Endothelial cell (in vitro differentiated cells): ENCODE measurements around the gene GRAP2. TPM values are rescaled to one million over a fixed set of nuclear protein-coding genes. Genes with fewer than 3 reads are reported as not detected.
A peak's percentile ranks its signal among the peaks of the same experiment; 100 is the strongest.
"Not testable (repeated sequence)": the region's sequence is repeated elsewhere in the genome, so short reads cannot be mapped to it uniquely, and the experiment has no call there.

Experiments
- DNase-seq: peaks from one replicate; pipeline ENCODE4 v3.0.0; 2021; ENCODE audit warnings: low spot score
- H3K27ac Mint-ChIP-seq: one replicate; pipeline ENCODE4 v1.8.0; 2021; ENCODE audit warnings: mixed read lengths, inconsistent platforms; ENCODE audit not compliant: unreplicated experiment
- H3K27me3 Mint-ChIP-seq: one replicate; pipeline ENCODE4 v1.8.0; 2021; ENCODE audit warnings: mild to moderate bottlenecking, moderate library complexity, mixed read lengths, inconsistent platforms; ENCODE audit not compliant: unreplicated experiment
- H3K36me3 Mint-ChIP-seq: one replicate; pipeline ENCODE4 v1.8.0; 2021; ENCODE audit warnings: mild to moderate bottlenecking, low read depth, mixed read lengths, inconsistent platforms; ENCODE audit not compliant: unreplicated experiment
- H3K4me1 Mint-ChIP-seq: one replicate; pipeline ENCODE4 v1.8.0; 2021; ENCODE audit warnings: mild to moderate bottlenecking, mixed read lengths, inconsistent platforms; ENCODE audit not compliant: unreplicated experiment
- H3K4me3 Mint-ChIP-seq: one replicate; pipeline ENCODE4 v1.8.0; 2021; ENCODE audit warnings: mild to moderate bottlenecking, mixed read lengths, inconsistent platforms; ENCODE audit not compliant: unreplicated experiment
- H3K9me3 Mint-ChIP-seq: one replicate; pipeline ENCODE4 v1.8.0; 2021; ENCODE audit warnings: mixed read lengths, inconsistent platforms; ENCODE audit not compliant: unreplicated experiment
- total RNA-seq: library from RNA; stranded (reverse); fragmentation: NEBNext Ultra II Directional; extraction: Animal tissue kit (Norgen Biotek cat#: 25700); gene quantifications from one replicate; pipeline ENCODE4 v1.2.1, GENCODE V29; 2021; ENCODE audit not compliant: unreplicated experiment
- TF ChIP-seq, protein P1 (sequence below): fragments of 200-600 bp; sonication (generic); IDR thresholded peaks from one replicate; pipeline ENCODE4 v1.5.0; 2021; ENCODE audit warnings: antibody characterized with exemption; ENCODE audit not compliant: unreplicated experiment

GRAP2 gene
- total RNA-seq, 1 donor from 2014 or later: 20.5 TPM

DNA sequence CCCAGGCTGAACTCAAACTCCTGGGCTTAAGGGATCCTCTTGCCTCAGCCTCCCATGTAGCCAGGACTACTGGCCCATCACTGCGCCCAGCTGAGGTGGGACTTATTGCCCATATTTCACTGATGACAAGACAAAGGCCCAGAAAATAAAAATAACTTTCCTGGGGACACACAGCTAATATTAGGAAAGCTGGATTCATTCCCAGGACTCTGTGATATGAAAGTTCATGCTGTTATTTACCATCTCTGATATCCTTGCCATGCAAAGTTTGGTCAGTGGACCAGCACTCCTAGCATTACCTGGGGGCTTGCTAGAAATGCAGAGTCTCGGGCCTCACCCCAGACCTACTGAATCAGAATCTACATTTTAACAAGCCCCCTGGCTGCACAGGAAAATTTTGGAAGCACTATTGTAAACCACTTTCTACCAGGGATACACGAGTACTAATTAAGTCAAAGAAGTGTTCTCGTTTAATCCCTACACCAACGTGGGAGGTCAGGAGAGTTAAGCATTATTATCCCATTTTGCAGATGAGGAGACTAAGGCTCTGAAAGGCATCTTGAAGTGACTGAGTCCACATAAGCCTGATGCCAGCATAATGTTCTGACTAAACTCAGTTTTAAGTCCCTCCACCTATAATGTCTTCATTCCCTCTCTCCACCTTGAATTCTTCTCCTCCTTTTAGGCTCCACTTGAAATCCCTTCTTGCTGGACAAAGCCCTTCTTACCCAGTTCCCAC is 91.4 kb downstream of the GRAP2 start:
- Mint-ChIP-seq H3K27me3 (peaks cover 2% of the 10 kb centered on the region), H3K36me3 (no peaks in the 10 kb centered on the region), H3K27ac (no peak overlapping the region), H3K4me3 (no peak overlapping the region), H3K4me1 (peaks cover 14% of the 10 kb centered on the region), H3K9me3 (no peaks in the 10 kb centered on the region)
- no peak for DNase-seq
- TF ChIP-seq, protein P1, sequence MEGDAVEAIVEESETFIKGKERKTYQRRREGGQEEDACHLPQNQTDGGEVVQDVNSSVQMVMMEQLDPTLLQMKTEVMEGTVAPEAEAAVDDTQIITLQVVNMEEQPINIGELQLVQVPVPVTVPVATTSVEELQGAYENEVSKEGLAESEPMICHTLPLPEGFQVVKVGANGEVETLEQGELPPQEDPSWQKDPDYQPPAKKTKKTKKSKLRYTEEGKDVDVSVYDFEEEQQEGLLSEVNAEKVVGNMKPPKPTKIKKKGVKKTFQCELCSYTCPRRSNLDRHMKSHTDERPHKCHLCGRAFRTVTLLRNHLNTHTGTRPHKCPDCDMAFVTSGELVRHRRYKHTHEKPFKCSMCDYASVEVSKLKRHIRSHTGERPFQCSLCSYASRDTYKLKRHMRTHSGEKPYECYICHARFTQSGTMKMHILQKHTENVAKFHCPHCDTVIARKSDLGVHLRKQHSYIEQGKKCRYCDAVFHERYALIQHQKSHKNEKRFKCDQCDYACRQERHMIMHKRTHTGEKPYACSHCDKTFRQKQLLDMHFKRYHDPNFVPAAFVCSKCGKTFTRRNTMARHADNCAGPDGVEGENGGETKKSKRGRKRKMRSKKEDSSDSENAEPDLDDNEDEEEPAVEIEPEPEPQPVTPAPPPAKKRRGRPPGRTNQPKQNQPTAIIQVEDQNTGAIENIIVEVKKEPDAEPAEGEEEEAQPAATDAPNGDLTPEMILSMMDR: no peak

DNA sequence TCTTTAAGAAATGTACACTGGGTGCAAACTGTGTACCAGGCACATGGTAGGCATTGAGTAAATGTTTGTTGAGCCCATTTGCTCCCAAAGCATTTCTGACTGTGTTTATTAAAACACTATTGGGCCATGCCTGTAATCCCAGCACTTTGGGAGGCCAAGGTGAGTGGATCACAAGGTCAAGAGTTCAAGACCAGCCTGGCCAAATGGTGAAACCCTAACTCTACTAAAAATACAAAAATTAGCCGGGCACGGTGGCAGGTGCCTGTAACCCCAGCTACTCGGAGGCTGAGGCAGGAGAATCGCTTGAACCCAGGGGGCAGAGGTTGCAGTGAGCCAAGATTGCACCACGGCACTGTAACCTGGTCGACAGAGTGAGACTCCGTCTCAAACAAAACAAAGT is 92.0 kb downstream of the GRAP2 start:
- not testable (repeated sequence) for H3K27me3 Mint-ChIP-seq, H3K9me3 Mint-ChIP-seq, H3K36me3 Mint-ChIP-seq, H3K4me3 Mint-ChIP-seq, H3K27ac Mint-ChIP-seq, DNase-seq
- H3K4me1 Mint-ChIP-seq: peaks cover 21% of the 10 kb centered on the region

DNA sequence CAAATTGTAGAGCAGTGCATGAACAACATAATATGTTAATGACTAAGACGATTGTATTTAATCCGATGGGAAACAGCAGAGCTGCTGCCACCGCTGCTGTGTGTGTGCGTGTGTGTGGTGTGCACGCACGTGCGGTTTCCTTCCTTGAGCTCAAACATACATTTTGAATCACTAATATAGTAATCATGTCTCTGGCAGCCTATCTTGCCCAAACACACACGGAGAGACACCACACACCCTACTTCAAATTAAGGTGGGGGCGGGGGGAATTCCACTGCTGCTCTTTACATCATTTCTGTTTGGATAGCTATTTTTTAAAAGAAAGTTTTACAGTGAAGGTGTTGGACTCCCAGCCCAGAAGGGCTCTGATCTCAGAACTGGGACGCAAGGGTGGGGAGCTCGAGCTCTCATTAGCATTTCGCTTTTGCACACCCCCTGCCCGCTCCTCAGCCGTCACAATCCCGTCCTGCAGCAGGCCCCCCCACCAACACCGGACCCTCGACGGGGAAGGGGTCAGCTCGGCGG is 93.2 kb downstream of the GRAP2 start:
- Mint-ChIP-seq H3K4me1 (peaks cover 31% of the 10 kb centered on the region), H3K4me3 (peak overlapping the region; percentile 42), H3K27me3 (peaks cover 2% of the 10 kb centered on the region), H3K27ac (no peak overlapping the region), H3K9me3 (no peaks in the 10 kb centered on the region), H3K36me3 (no peaks in the 10 kb centered on the region)
- DNase-seq: no peak
- TF ChIP-seq, protein P1: no peak

DNA sequence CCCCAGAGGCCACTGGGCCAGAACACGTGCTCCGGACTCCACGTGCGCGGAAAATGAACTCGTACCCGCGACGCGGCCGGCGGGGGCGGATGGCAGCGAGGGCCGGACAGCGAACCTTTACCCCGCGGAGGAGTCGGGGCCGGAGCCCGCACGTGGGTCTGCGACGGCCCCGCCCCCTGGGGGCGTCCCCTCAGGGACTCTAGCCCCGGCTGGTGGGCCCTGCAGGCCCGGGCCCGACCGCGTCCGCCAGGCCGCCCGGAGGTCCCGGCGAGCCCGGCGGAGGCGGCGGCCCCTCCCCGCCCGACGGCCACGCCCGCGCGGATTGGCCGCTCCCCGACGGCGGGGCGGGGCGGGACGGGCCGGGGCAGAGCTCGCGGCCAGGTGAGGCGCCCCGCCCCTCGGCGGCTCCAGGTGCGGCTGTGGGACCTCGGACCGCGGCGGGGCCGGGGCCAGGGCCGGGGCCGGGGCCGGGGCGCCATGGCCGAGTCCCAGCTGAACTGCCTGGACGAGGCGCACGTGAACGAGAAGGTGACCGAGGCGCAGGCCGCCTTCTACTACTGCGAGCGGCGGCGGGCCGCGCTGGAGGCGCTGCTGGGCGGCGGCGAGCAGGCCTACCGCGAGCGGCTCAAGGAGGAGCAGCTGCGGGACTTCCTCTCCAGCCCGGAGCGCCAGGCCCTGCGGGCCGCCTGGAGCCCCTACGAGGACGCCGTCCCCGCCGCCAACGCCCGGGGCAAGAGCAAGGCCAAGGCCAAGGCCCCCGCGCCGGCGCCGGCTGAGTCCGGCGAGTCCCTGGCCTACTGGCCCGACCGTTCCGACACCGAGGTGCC is 93.9 kb downstream of the GRAP2 start, which contains the start of gene FAM83F:
FAM83F (plus strand) TSS at position 389 of the 827 bp plus-strand sequence; CDS start at position 478, 89 bp downstream.
- Mint-ChIP-seq H3K9me3 (no peaks in the 10 kb centered on the region), H3K4me3 (peak within 1 kb of the TSS; percentile 42), H3K27ac (no peak within 1 kb of the TSS), H3K4me1 (peaks cover 34% of the 10 kb centered on the region), H3K27me3 (no peaks in the 10 kb centered on the region), H3K36me3 (no peaks in the 10 kb centered on the region)
- peak; percentile 37 for DNase-seq
- TF ChIP-seq, protein P1: no peak

DNA sequence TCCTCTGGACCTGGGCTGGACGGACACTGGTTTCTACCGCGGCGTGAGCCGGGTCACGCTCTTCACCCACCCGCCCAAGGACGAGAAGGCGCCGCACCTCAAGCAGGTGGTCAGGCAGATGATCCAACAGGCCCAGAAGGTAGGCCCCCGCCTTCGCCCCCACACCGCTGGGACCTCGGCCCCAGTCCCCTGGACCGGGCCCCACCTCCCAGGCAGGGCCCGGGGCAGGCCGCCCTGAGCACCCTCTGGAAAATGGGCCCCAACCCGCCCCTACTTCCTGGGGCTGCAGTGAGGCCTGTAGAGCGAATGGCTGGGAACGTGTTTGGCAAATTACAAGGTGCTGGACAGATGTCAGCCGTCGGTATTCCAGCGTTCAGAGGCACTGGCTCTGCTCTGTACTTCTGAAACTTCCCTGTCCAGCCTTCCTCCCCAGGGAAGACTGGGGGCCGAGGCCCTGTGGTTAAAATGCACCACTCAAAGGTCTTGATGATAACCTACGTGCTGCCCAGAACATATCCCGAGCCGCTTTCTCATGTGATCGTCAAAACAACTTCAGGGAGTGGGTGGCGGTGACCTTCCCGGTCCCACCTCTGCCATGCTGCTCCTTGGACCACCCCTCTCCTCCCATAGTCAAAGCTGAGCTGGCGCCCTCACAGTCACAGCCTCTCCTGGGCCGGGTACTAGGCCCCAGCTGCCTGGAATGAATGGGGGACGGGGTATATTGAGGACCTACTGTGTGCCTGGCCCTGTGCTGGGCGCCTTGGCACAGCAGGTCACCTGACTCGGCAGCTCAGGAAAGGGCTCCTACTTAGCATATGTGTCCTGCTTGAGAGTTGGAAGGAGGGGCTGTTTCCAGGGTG is 94.7 kb downstream of the GRAP2 start:
- TF ChIP-seq, protein P1: no peak
- no peak overlapping the region for H3K27ac Mint-ChIP-seq
- no peak for DNase-seq
- no peaks in the 10 kb centered on the region for H3K27me3 Mint-ChIP-seq
- peaks cover 34% of the 10 kb centered on the region for H3K4me1 Mint-ChIP-seq
- H3K4me3 Mint-ChIP-seq: peak overlapping the region; percentile 31
- no peaks in the 10 kb centered on the region for H3K9me3 Mint-ChIP-seq
- no peaks in the 10 kb centered on the region for H3K36me3 Mint-ChIP-seq
